Smooth muscle cell (in vitro differentiated cells): Measurements from ENCODE around the gene MALT1. TPM values are rescaled to one million over a fixed set of nuclear protein-coding genes. Genes with fewer than 3 reads are reported as not detected.

ENCODE experiments used
- DNase-seq: peaks from one replicate; lab custom pipeline; 2025; ENCODE audit not compliant: unreplicated experiment; lab: John Stamatoyannopoulos, UW
- H2AFZ ChIP-seq: fragments of 200-600 bp; sonication (generic); 2 replicates; pipeline ENCODE4 v1.6.0; 2016; ENCODE audit warnings: antibody characterized with exemption, low read depth, mild to moderate bottlenecking
- H3F3A ChIP-seq: fragments of 200-600 bp; sonication (generic); 2 replicates; pipeline ENCODE4 v1.6.0; 2017; ENCODE audit warnings: antibody characterized with exemption, low read depth
- H3K27ac ChIP-seq: fragments of 200-600 bp; sonication (generic); 2 replicates; pipeline ENCODE4 v1.5.1; 2016; ENCODE audit warnings: low read depth, mild to moderate bottlenecking
- H3K27me3 ChIP-seq: fragments of 200-600 bp; sonication (generic); 2 replicates; pipeline ENCODE4 v1.6.1; 2016; ENCODE audit warnings: low read depth, mild to moderate bottlenecking
- H3K36me3 ChIP-seq: fragments of 200-600 bp; sonication (generic); 2 replicates; pipeline ENCODE4 v1.5.1; 2016; ENCODE audit warnings: low read depth
- H3K4me1 ChIP-seq: fragments of 200-600 bp; sonication (generic); 2 replicates; pipeline ENCODE4 v1.5.1; 2016; ENCODE audit warnings: low read depth
- H3K4me2 ChIP-seq: fragments of 200-600 bp; sonication (generic); 2 replicates; pipeline ENCODE4 v1.6.0; 2016; ENCODE audit warnings: mild to moderate bottlenecking
- H3K4me3 ChIP-seq: fragments of 200-600 bp; sonication (generic); 2 replicates; pipeline ENCODE4 v1.5.1; 2016; ENCODE audit warnings: mild to moderate bottlenecking
- H3K79me2 ChIP-seq: fragments of 200-600 bp; sonication (generic); 2 replicates; pipeline ENCODE4 v1.6.0; 2016; ENCODE audit warnings: low read depth, mild to moderate bottlenecking
- H3K9ac ChIP-seq: fragments of 200-600 bp; sonication (generic); 2 replicates; pipeline ENCODE4 v1.6.0; 2016; ENCODE audit warnings: low read depth
- H3K9me3 ChIP-seq: fragments of 200-600 bp; sonication (generic); replicated peaks from 2 replicates; pipeline ENCODE4 v1.5.1; 2016; ENCODE audit warnings: low read depth
- H4K20me1 ChIP-seq: fragments of 200-600 bp; sonication (generic); 2 replicates; pipeline ENCODE4 v1.6.0; 2016; ENCODE audit warnings: low read depth
- WGBS: methylation state at CpG from one replicate; pipeline ENCODE4 v1.1.7; 2016; ENCODE audit warnings: low lambda C conversion rate; 5-methylcytosine and 5-hydroxymethylcytosine counted together
- polyA plus RNA-seq: library from polyadenylated mRNA; unstranded; fragments of >200 nt; fragmentation: Nextera tagmentation; extraction: Ambion mirVana; gene quantifications from 2 replicates; pipeline ENCODE4 v1.2.1, GENCODE V29; 2016
- total RNA-seq: library from RNA; depleted of rRNA; stranded (reverse); fragments of >200 nt; gene quantifications from 2 replicates; pipeline ENCODE4 v1.2.3, GENCODE V29; 2014
- TF ChIP-seq, protein P1 (sequence below): fragments of 200-600 bp; sonication (generic); IDR thresholded peaks from 2 replicates; pipeline ENCODE4 v1.5.1; 2017; ENCODE audit warnings: borderline replicate concordance, mild to moderate bottlenecking, antibody characterized with exemption; ENCODE audit not compliant: insufficient read depth, poor library complexity, severe bottlenecking

Gene MALT1
- total and polyA plus RNA-seq, 2 experiments from 2014 or later = 12.4 to 42.2 TPM

DNA sequence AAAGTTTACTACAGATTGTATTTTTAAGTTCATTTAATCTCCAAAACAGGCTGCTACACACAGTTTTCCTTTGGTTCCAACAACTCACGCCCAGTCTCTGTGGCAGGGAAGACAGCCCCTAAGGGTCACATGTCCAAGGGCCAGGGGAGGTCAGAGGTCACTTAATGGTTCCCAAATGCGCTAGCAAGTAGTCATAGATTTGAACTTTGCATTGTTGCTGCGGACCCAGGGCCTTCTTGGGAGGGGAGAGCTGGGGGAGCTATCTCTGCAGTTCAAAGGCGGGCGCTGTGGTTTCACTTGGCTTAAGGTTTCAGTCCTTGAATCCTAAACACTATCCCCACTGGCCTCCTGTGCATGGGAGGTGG lies 118.6 kb downstream of the MALT1 start:
- no peak overlapping the region for H3K4me3 ChIP-seq
- peak overlapping the region; percentile 22 for H3K4me2 ChIP-seq
- H4K20me1 ChIP-seq = no peaks in the 10 kb centered on the region
- DNase-seq = no peak
- TF ChIP-seq, protein P1, sequence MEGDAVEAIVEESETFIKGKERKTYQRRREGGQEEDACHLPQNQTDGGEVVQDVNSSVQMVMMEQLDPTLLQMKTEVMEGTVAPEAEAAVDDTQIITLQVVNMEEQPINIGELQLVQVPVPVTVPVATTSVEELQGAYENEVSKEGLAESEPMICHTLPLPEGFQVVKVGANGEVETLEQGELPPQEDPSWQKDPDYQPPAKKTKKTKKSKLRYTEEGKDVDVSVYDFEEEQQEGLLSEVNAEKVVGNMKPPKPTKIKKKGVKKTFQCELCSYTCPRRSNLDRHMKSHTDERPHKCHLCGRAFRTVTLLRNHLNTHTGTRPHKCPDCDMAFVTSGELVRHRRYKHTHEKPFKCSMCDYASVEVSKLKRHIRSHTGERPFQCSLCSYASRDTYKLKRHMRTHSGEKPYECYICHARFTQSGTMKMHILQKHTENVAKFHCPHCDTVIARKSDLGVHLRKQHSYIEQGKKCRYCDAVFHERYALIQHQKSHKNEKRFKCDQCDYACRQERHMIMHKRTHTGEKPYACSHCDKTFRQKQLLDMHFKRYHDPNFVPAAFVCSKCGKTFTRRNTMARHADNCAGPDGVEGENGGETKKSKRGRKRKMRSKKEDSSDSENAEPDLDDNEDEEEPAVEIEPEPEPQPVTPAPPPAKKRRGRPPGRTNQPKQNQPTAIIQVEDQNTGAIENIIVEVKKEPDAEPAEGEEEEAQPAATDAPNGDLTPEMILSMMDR = no peak
- H2AFZ ChIP-seq = no peak overlapping the region
- H3F3A ChIP-seq = peaks cover 50% of the 10 kb centered on the region
- no peaks in the 10 kb centered on the region for H3K9me3 ChIP-seq
- no peaks in the 10 kb centered on the region for H3K79me2 ChIP-seq
- H3K36me3 ChIP-seq = no peaks in the 10 kb centered on the region
- 28% methylated on average over 5 of the region's 5 CpGs for WGBS
- H3K4me1 ChIP-seq = peaks cover 28% of the 10 kb centered on the region
- H3K27ac ChIP-seq = peak overlapping the region; percentile 82
- H3K27me3 ChIP-seq = no peaks in the 10 kb centered on the region
- no peak overlapping the region for H3K9ac ChIP-seq

DNA sequence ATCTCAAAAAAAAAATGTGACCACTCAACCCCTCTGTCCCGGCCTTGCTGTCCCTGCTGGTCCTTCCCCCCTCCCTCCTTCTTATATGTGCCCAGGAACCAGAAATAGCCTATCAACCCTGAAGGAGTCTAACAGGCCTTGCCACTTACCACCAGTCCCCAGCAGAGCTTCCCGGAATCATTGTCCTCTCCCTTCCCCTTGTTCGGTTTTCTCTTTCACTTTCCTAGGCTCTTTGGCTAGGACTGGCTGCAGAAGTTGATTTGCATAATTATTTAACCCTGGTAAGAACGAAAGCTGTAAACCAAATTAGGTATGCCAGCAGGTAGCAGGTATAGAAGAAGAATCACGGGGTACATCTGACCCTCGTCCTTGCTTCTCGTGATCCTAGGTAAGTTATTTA lies 120.8 kb downstream of the MALT1 start:
- Histone ChIP-seq H3K9me3 (no peaks in the 10 kb centered on the region), H4K20me1 (no peaks in the 10 kb centered on the region), H3K27me3 (no peaks in the 10 kb centered on the region), H3K4me1 (peaks cover 16% of the 10 kb centered on the region), H3K79me2 (no peaks in the 10 kb centered on the region), H3K27ac (no peak overlapping the region), H3K9ac (no peak overlapping the region), H3F3A (peaks cover 36% of the 10 kb centered on the region), H3K36me3 (no peaks in the 10 kb centered on the region), H3K4me2 (no peak overlapping the region), H2AFZ (no peak overlapping the region), H3K4me3 (no peak overlapping the region)
- TF ChIP-seq, protein P1 = no peak
- no peak for DNase-seq
- 94% methylated on average over 7 of the region's 7 CpGs for WGBS

DNA sequence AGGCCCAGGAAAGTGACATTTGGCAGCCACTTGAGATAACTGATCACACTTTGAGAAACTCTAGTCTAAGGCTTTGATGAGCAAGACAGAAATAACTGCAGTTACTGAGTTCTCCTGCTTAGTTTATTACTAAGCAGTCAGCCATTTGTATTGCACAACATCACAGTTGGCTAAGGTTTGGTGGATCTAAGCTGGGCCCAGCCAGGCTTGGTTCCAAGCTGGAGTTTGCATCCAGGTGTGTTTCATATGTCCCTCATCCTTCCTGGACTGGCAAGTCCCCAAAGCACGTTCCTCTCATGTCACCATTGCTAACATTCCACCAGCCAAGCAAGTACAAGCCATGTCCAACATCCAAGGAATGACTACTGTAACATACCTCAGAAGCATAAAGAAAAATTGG lies 122.1 kb downstream of the MALT1 start:
- no peaks in the 10 kb centered on the region for H3K9me3 ChIP-seq
- DNase-seq = no peak
- H3K36me3 ChIP-seq = no peaks in the 10 kb centered on the region
- no peaks in the 10 kb centered on the region for H3K27me3 ChIP-seq
- peaks cover 31% of the 10 kb centered on the region for H3F3A ChIP-seq
- H3K4me3 ChIP-seq = no peak overlapping the region
- H3K4me2 ChIP-seq = no peak overlapping the region
- H3K27ac ChIP-seq = peak overlapping the region; percentile 8
- no peaks in the 10 kb centered on the region for H4K20me1 ChIP-seq
- TF ChIP-seq, protein P1 = no peak
- H3K79me2 ChIP-seq = no peaks in the 10 kb centered on the region
- H2AFZ ChIP-seq = no peak overlapping the region
- H3K4me1 ChIP-seq = peaks cover 15% of the 10 kb centered on the region
- WGBS = 88% methylated on average over 1 of the region's 1 CpG
- H3K9ac ChIP-seq = no peak overlapping the region

DNA sequence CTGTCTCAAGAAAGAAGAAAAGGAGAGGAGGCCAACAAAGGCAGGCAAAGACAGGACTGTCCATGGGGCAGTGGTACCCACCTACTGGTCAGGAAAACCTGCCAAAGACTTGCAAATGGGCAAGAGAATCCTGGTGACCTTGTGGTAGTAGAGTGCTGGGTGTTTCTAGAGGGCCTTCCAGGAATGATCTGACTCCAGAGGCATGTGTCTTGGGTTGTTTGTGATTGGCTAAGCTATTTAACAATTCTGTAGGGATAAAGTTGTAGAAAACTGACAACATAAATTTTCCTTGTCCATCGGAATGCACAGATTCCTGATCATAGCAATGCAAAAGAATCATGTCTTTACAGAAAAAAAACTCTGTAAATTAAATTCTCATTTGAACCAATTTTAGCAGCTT lies 125.0 kb downstream of the MALT1 start:
- no peak overlapping the region for H3K4me2 ChIP-seq
- H3F3A ChIP-seq = peaks cover 12% of the 10 kb centered on the region
- no peak for DNase-seq
- no peaks in the 10 kb centered on the region for H4K20me1 ChIP-seq
- no peak overlapping the region for H3K4me3 ChIP-seq
- WGBS = 64% methylated on average over 1 of the region's 1 CpG
- H3K9ac ChIP-seq = no peak overlapping the region
- H3K27ac ChIP-seq = no peak overlapping the region
- TF ChIP-seq, protein P1 = no peak
- H3K79me2 ChIP-seq = no peaks in the 10 kb centered on the region
- H3K9me3 ChIP-seq = no peaks in the 10 kb centered on the region
- no peaks in the 10 kb centered on the region for H3K36me3 ChIP-seq
- H3K27me3 ChIP-seq = no peaks in the 10 kb centered on the region
- H2AFZ ChIP-seq = no peak overlapping the region
- no peaks in the 10 kb centered on the region for H3K4me1 ChIP-seq
